HG02938 (cell line): ENCODE measurements around the gene CNPY2.
"Not testable (repeated sequence)": the region's sequence is repeated elsewhere in the genome, so short reads cannot be mapped to it uniquely, and the experiment has no call there.

ENCODE experiments used
- ATAC-seq: cut with Tn5 transposase; IDR thresholded peaks from one replicate; pipeline ENCODE4 v1.9.1; 2021; ENCODE audit warnings: mild to moderate bottlenecking, moderate library complexity; ENCODE audit not compliant: unreplicated experiment

The CNPY2 gene

GRCh38 chr12:56315622-56316473 is at the start of gene CNPY2:
Gene CNPY2 (minus strand): TSS chr12:56315988. CDS start chr12:56315217, 771 bp downstream.
- peak; percentile 94 for ATAC-seq

GRCh38 chr12:56362130-56363059 is 46.6 kb upstream of the CNPY2 start, which contains the start of gene APOF:
Gene APOF (minus strand): TSS chr12:56362857. CDS start chr12:56362745, 112 bp downstream.
- ATAC-seq, result no peak

- no peak for ATAC-seq
These were observed 45.8 kb upstream of the CNPY2 start for GRCh38 chr12:56361487-56362129.

- peak; percentile 96 for ATAC-seq
These were observed 44.3 kb upstream of the CNPY2 start, which contains the start of gene STAT2 for GRCh38 chr12:56359851-56360767. Gene STAT2 (minus strand): TSS chr12:56360107. CDS start chr12:56356571, 3,536 bp downstream.

GRCh38 chr12:56358836-56359532 is 43.2 kb upstream of the CNPY2 start:
- ATAC-seq, result no peak

GRCh38 chr12:56351325-56351724 is 35.5 kb upstream of the CNPY2 start:
- no peak for ATAC-seq

GRCh38 chr12:56350662-56351061 is 34.9 kb upstream of the CNPY2 start:
- no peak for ATAC-seq

GRCh38 chr12:56348776-56349175 is 33.0 kb upstream of the CNPY2 start:
- ATAC-seq, result no peak

GRCh38 chr12:56347255-56347654 is 31.5 kb upstream of the CNPY2 start:
- ATAC-seq, result not testable (repeated sequence)

- no peak for ATAC-seq
These were observed 30.9 kb upstream of the CNPY2 start for GRCh38 chr12:56346675-56347074.

- ATAC-seq, result not testable (repeated sequence)
These were observed 26.5 kb upstream of the CNPY2 start for GRCh38 chr12:56342290-56342689.

- no peak for ATAC-seq
These were observed 25.8 kb upstream of the CNPY2 start for GRCh38 chr12:56341616-56342015.

- ATAC-seq, result no peak
These were observed 23.3 kb upstream of the CNPY2 start for GRCh38 chr12:56339158-56339422.

- no peak for ATAC-seq
These were observed 22.7 kb upstream of the CNPY2 start, which contains the start of gene IL23A for GRCh38 chr12:56338308-56339157. Gene IL23A (plus strand): TSS chr12:56338884. CDS start chr12:56339045, 161 bp downstream.

- no peak for ATAC-seq
These were observed 22.0 kb upstream of the CNPY2 start for GRCh38 chr12:56337753-56338251.

- ATAC-seq, result no peak
These were observed 20.8 kb upstream of the CNPY2 start for GRCh38 chr12:56336361-56337167.

GRCh38 chr12:56335527-56335926 is 19.7 kb upstream of the CNPY2 start:
- not testable (repeated sequence) for ATAC-seq

- ATAC-seq, result no peak
These were observed 18.7 kb upstream of the CNPY2 start for GRCh38 chr12:56334490-56334793.
